ENCODE measurements around the gene BTLA.

DNA sequence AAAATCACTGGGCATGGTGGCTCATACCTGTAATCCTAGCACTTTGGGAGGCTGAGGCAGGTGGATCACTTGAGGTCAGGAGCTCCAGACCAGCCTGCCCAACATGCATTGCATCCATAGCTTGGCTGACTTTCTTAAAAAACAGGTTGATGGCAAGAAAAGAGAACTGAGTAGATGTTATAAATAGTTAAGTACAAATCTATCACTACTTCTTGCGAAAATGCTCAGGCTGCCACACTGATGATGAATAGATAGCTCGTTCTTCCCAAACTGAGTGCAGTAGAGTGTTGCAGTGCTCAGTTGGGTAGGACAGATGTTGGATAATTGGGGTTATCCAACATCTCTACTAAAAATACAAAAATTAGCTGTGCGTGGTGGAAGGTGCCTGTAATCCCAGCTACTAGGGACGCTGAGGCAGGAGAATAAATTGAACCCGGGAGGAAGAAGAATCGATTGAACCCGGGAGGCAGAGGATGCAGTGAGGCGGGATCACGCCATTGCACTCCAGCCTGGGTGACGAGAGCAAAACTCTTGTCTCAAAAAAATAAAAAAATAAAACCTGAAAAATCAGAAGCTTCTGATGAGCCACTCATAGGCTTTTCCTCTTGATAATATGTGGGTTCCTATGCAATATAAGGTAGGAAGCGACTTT, 1.2 kb downstream of the BTLA start:
- TF ChIP-seq, protein P1, sequence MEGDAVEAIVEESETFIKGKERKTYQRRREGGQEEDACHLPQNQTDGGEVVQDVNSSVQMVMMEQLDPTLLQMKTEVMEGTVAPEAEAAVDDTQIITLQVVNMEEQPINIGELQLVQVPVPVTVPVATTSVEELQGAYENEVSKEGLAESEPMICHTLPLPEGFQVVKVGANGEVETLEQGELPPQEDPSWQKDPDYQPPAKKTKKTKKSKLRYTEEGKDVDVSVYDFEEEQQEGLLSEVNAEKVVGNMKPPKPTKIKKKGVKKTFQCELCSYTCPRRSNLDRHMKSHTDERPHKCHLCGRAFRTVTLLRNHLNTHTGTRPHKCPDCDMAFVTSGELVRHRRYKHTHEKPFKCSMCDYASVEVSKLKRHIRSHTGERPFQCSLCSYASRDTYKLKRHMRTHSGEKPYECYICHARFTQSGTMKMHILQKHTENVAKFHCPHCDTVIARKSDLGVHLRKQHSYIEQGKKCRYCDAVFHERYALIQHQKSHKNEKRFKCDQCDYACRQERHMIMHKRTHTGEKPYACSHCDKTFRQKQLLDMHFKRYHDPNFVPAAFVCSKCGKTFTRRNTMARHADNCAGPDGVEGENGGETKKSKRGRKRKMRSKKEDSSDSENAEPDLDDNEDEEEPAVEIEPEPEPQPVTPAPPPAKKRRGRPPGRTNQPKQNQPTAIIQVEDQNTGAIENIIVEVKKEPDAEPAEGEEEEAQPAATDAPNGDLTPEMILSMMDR (IDR thresholded peaks at IDR 0.05): no peak
- TF ChIP-seq POLR2A (IDR thresholded peaks at IDR 0.05): no peak
